Stimulated activated CD4-positive, alpha-beta T cell treated with anti-CD3 and anti-CD28 coated beads, Interleukin-12 subunit alpha, Interleukin-12 subunit beta, amount 100 ng/mL, for 48 hours (primary cell): ENCODE data around the gene HEATR9.

Experiments used
- DNase-seq, 3 donors: peaks; one replicate each; pipeline ENCODE4 v3.0.0-alpha.2; 2020; ENCODE audit warnings: low read depth in 2 of 3, low spot score in 1 of 3

The HEATR9 gene

DNA sequence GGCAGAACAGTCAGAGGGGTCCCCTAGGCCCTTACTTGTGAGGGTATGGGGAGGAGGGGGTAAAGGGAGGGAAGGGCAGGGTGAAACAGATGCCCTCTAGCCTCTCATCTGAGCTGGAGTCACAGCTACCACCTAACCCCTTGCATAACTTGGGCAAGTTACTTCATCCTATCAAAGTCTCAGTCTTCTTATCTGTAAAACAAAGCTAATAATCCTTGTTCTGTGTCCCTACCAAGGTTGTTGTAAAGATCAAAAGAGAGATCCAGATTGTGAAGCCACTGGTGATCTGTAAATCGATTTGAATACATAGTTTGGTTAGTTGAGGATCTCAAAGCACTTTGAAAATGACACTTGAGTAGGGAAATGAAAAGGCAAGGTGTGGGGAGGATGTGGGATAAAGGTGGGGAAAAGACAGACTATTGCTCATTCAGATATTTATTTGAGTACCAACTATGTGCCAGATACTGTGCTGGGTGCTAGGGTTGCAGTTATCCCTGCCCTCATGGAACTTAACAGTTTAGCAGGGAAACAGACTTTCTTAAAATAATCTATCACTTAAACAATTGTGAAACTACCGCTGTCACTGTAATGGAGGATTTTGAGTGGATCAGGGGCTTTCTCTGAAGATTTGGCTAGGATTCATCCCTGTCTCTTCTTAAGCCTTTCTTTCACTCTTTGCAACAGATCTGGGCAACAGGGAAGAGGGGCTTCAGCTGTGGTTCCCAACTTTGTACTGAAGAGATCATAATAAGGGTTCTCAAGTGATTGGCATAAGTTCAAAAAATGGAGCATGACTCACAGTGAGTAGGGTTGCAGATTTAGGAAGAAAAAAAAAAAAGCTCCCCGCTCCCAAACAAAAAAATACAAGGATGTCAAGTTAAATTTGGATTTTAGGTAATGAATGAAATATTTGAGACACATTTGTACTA, 3.0 kb downstream of the HEATR9 start:
- DNase-seq: no peak

- DNase-seq: no peak
Measured at GRCh38 chr17:35864853-35865252, 3.8 kb downstream of the HEATR9 start.

GRCh38 chr17:35856603-35857002, 12.1 kb downstream of the HEATR9 start:
- no peak for DNase-seq

DNA sequence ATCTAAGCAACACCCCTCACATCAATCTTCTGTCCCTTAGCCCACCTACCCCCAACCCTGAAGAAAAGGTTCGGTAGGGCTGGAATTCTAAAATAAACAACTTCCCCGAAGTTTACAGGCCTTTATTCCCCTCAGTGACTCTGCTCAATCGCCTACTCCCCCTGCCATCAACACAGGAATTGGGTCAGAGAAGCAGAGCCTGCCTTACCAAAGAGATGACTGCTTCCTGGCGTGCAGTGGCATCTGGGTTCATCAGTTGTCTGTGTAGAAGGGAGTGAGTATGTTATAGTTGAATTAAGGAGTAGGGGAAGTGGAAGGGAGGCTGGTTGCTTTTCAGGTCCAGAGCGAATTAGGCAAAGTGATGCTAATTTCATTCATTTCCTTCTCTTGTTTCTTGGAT, 12.7 kb downstream of the HEATR9 start:
- DNase-seq: no peak

DNA sequence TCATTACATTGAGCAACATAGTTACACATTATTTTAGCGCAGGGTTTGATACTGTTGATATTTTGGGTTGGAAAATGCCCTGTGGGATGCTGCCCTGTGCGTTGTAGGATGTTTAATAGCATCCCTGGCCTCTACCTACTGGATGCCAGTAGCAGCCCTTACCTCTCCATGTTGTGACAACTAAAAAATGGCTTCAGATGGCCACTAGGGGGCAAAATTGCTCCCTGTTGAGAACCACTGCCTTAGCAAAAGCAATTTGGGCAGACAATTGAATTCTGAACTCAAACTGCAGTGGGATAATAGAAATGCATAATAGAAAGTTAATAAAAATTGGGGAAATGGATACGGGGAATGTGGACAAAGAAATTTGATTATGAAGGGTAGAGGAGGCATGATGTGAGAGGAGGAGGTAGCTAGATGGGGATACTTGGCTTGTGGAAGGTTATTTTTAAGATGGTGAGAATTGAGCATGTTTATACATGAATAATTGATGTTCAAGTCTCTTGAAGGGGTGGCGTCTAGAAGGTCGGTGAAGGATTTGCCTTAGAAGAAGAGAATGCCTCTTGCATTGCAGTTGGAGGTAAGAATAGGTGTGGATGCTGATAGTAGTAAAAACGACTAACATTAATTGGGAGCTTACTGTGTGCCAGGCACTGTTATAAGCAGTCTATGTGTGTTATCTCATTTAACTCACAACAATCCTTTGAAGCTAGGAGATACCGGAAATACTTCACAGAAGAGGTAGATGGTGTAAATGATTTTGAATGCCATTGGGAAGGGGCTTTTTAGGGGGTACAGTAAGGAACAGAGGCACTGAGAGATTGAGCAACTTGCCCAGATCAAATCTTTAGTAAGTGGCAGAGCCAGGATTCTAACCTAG, 19.0 kb downstream of the HEATR9 start:
- peak; percentile 19 to 59 (median 25) for DNase-seq

DNA sequence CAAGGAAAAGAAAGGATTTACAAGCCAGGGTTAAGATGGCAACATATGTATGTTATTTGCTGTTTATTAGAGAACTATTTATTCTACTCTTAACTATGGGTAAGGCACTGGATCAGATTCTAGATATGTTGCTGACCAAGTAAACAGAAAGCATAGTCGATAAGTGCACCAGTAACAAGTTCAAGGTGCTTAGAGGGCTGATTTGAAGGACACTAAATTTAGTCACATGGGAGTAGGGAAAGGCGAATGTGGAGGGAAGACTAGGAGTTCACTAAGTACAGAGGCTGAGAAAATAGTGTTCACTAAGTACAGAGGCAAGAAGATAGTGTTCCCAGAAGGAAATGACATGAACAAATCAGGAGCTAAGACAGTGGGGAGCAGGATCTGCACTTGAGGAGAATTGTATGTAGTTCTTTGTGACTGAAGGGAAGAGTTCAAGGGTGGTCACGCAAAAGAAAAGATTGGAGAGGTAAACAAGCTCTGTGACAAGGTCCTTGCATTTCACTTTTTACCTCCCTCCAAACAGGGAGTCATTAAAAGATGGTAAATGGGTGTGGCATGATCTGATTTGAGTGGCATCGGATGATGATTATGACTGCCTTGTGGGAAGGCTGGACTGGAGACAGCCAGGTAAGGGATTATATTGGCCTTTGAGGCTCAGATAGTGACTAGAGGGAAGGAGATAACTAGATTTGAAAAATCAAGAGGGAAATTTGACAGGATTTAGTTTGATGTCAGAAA, 20.9 kb downstream of the HEATR9 start:
- no peak for DNase-seq

DNA sequence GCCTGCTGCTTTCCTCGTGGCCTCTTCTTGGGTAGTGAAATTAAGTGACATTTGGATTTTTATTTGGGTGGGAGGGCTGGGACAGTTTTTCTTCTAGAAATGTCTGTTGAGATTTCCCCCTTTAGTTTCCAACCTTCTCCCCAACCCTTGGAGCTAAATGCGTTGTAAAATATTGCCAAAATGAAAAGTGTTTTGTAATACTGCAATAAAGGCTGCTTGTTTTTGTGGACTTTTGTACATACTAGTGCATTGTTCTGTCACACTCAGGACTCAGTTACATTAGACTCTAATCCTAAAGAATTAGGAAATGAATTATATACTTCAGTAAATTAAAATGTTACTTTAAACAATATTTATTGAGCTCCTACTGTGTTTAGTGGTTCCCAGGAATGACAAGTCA, 21.7 kb downstream of the HEATR9 start:
- DNase-seq: no peak

GRCh38 chr17:35846055-35846809, 22.5 kb downstream of the HEATR9 start:
- no peak for DNase-seq

GRCh38 chr17:35844547-35844946, 24.1 kb downstream of the HEATR9 start:
- no peak for DNase-seq

- no peak for DNase-seq
Measured at GRCh38 chr17:35843698-35844097, 25.0 kb downstream of the HEATR9 start.

- DNase-seq: no peak
Measured at GRCh38 chr17:35842239-35842638, 26.5 kb downstream of the HEATR9 start.

- no peak for DNase-seq
Measured at GRCh38 chr17:35841505-35841904, 27.2 kb downstream of the HEATR9 start.

- DNase-seq: no peak
Measured at GRCh38 chr17:35841101-35841500, 27.6 kb downstream of the HEATR9 start.

DNA sequence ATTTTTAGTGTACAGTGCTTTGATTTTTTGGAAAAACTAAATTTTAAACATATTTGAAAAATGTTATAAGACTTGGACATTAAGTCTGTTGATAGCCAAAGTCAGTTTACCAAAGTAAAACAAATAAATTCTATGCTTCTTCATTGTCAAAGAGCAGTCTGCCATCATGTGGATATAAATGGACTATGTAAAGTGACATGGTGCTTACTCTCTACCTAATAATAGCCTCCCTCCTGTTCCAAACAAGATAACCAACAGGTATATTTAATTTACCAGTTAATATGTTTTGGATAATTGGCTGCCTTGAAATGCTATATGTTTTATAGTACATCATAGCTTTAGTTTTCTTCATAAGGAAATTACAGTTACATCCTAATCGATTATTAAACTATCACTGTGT, 43.5 kb downstream of the HEATR9 start:
- DNase-seq: no peak

GRCh38 chr17:35821308-35821707, 47.4 kb downstream of the HEATR9 start:
- no peak for DNase-seq

- no peak for DNase-seq
Measured at GRCh38 chr17:35819455-35819854, 49.2 kb downstream of the HEATR9 start.

DNA sequence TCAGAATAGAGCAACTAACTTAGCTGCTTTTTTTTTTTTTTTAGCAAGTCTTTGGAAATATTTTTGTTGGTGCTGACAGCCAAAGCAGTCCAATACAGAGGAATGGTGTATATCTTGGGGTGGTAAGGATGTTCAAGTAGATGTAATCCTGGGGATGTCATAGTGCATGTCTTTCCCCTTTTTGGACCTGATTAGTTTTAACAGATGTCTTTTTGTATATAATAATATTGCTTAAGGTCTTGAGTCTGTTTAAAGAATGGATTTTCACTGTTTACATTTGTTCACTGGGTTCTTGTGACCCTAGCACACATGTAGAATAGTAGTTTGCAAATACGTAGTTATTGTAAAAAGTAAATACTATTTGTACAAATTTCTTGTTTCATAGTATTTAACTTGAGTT, 51.5 kb downstream of the HEATR9 start:
- no peak for DNase-seq

- no peak for DNase-seq
Measured at GRCh38 chr17:35816723-35817122, 52.0 kb downstream of the HEATR9 start.

- DNase-seq: no peak
Measured at GRCh38 chr17:35812456-35812855, 56.2 kb downstream of the HEATR9 start.

DNA sequence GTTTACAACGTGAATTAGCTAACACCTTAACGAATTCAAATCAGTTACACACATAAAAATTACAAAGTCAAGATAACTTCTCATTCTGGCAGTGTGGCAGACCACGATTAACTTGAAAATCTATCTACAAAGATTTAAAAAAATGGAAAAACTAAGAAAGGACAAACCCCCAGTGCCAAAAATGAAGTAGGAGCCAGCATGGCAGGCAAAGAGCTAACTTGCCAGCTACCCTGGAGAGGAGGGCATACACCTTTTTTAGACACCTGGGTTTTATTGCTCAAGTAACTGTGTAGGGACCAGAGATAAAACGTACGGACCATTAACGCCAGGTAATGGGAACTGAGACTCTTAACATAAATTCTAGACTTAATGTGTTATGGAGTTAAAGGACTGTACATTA, 56.9 kb downstream of the HEATR9 start:
- no peak for DNase-seq
